Measurements from ENCODE around the gene DYNLRB1.

Gene DYNLRB1

DNA sequence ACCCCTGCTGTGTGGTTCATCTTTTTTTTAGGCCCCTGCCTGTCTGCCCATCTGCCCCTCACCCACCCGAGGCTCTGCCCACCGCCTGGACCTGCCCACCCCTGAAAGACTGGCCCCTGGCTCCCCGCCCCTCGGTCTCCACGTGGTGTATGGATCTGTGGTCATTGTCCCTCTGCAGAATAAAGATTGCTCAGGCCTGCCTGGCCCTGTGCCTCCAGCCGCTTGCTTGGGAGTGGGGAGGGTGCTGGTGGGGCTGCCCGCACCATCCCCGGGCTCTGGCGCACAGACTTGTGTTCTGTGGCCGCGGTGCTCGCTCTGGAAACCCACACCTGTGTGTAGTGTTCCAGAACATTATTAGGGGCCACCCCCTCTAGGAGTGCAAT, 43.9 kb downstream of the DYNLRB1 start:
- Histone ChIP-seq H3K36me3 (ENCODE audit: low read depth) (no peaks in the 10 kb centered on the region), H3K9me3 (ENCODE audit: severe bottlenecking) (no peaks in the 10 kb centered on the region), H3K4me3 (ENCODE audit: severe bottlenecking) (no peak overlapping the region), H3K27ac (ENCODE audit: poor library complexity, severe bottlenecking) (no peak overlapping the region), H3K4me1 (ENCODE audit: insufficient read depth, poor library complexity, severe bottlenecking) (peaks cover 3% of the 10 kb centered on the region), H3K27me3 (ENCODE audit: insufficient read depth, poor library complexity, severe bottlenecking) (no peaks in the 10 kb centered on the region)
- TF ChIP-seq, protein P1, sequence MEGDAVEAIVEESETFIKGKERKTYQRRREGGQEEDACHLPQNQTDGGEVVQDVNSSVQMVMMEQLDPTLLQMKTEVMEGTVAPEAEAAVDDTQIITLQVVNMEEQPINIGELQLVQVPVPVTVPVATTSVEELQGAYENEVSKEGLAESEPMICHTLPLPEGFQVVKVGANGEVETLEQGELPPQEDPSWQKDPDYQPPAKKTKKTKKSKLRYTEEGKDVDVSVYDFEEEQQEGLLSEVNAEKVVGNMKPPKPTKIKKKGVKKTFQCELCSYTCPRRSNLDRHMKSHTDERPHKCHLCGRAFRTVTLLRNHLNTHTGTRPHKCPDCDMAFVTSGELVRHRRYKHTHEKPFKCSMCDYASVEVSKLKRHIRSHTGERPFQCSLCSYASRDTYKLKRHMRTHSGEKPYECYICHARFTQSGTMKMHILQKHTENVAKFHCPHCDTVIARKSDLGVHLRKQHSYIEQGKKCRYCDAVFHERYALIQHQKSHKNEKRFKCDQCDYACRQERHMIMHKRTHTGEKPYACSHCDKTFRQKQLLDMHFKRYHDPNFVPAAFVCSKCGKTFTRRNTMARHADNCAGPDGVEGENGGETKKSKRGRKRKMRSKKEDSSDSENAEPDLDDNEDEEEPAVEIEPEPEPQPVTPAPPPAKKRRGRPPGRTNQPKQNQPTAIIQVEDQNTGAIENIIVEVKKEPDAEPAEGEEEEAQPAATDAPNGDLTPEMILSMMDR (IDR thresholded peaks at IDR 0.05; ENCODE audit: poor library complexity, severe bottlenecking): no peak
- DNase-seq (ENCODE audit: low spot score) (peak; percentile 83), ATAC-seq (ENCODE audit: low read depth) (no peak)

DNA sequence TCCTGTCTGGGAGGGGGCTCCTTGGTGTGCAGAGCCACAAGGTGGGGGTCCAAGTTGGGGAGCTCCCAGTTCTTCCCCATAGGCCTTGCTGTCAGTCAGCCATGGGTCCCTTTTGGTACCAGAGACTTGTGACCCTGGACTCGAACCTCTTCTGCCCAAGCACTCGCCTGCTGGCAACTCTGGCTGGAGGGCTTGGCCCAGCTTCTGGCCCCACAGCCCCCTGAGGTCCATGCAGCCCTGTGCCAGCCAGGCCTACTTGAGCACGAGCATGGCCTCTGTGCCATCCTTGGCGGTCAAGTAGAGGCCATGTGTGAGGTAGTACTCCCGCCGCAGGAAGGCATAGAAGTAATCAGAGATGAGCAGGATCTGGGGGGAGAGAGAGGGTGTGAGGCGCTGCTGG, 44.4 kb downstream of the DYNLRB1 start:
- no peak overlapping the region for H3K4me3 ChIP-seq (ENCODE audit: severe bottlenecking)
- H3K4me1 ChIP-seq (ENCODE audit: insufficient read depth, poor library complexity, severe bottlenecking): peaks cover 3% of the 10 kb centered on the region
- DNase-seq (ENCODE audit: low spot score) (no peak), ATAC-seq (ENCODE audit: low read depth) (no peak)
- no peaks in the 10 kb centered on the region for H3K36me3 ChIP-seq (ENCODE audit: low read depth)
- H3K27ac ChIP-seq (ENCODE audit: poor library complexity, severe bottlenecking): no peak overlapping the region
- H3K9me3 ChIP-seq (ENCODE audit: severe bottlenecking): no peaks in the 10 kb centered on the region
- no peaks in the 10 kb centered on the region for H3K27me3 ChIP-seq (ENCODE audit: insufficient read depth, poor library complexity, severe bottlenecking)
- TF ChIP-seq, protein P1 (IDR thresholded peaks at IDR 0.05; ENCODE audit: poor library complexity, severe bottlenecking): no peak

DNA sequence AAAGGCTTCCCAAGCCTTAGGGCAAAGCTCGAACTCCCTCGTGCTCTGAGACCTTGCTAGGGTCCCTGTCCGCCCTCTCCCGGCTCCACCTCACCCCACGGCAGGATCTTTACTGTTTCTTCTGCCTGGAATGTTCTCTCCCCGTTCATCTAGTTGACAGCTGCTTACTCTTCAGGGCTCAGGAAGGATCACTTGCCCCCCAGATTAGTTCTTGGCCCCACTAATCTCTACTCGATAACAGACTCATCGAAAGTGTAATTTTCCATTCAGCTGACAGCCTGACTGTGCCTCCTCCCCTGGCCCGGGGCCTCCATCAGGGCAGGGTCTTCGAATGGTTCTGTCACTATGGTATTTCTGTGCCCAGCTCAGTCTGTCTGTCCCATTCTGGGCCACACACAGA, 45.4 kb downstream of the DYNLRB1 start:
- ATAC-seq (ENCODE audit: low read depth): no peak
- Histone ChIP-seq H3K4me3 (ENCODE audit: severe bottlenecking) (no peak overlapping the region), H3K9me3 (ENCODE audit: severe bottlenecking) (no peaks in the 10 kb centered on the region), H3K4me1 (ENCODE audit: insufficient read depth, poor library complexity, severe bottlenecking) (peaks cover 3% of the 10 kb centered on the region), H3K27ac (ENCODE audit: poor library complexity, severe bottlenecking) (no peak overlapping the region), H3K36me3 (ENCODE audit: low read depth) (no peaks in the 10 kb centered on the region), H3K27me3 (ENCODE audit: insufficient read depth, poor library complexity, severe bottlenecking) (no peaks in the 10 kb centered on the region)
- TF ChIP-seq, protein P1 (IDR thresholded peaks at IDR 0.05; ENCODE audit: poor library complexity, severe bottlenecking): no peak
- DNase-seq (ENCODE audit: low spot score): no peak

DNA sequence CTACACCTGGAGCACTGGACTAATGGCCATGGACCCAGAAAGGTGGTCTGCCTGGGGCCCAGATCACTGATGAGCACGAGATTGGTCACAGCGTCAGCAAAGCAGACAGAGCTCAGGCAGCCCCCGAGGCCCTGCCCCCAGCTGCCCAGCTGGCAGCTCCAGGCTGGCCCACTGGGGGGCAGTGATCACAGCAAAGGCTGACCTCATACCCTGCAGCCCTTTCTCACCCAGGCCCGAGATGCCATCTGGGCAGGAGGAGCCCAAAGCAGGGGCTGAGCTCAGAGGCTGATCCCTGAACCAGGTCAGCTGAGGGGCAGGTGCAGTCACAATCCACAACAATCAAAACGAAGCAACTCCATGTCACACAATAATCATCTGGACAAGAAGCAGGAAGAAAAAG, 46.4 kb downstream of the DYNLRB1 start:
- Histone ChIP-seq H3K9me3 (ENCODE audit: severe bottlenecking) (no peaks in the 10 kb centered on the region), H3K36me3 (ENCODE audit: low read depth) (no peaks in the 10 kb centered on the region), H3K27me3 (ENCODE audit: insufficient read depth, poor library complexity, severe bottlenecking) (no peaks in the 10 kb centered on the region), H3K27ac (ENCODE audit: poor library complexity, severe bottlenecking) (no peak overlapping the region), H3K4me1 (ENCODE audit: insufficient read depth, poor library complexity, severe bottlenecking) (no peaks in the 10 kb centered on the region), H3K4me3 (ENCODE audit: severe bottlenecking) (no peak overlapping the region)
- DNase-seq (ENCODE audit: low spot score) (no peak), ATAC-seq (ENCODE audit: low read depth) (no peak)
- TF ChIP-seq, protein P1 (IDR thresholded peaks at IDR 0.05; ENCODE audit: poor library complexity, severe bottlenecking): peak; percentile 51

DNA sequence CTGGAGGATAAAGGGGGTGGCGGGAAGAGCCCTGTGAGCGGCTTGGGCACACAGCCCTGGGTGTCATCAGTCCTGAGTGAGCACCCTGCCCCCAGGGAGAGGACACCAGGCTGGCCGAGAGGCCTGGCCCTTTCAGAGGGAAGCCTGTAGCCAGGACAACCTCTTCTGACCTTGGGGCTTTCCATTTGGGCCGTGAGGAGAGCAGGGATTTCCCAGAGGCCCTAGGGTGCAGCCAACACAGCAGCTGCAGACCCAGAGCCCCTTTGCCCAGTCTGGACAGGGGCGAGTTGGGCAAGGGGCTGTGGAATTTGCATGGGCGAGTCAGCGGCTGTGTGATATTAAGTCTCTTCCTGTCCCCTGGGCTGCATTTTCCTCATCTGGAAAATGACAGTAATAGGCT, 48.6 kb downstream of the DYNLRB1 start:
- peaks cover 1% of the 10 kb centered on the region; the same call in 1 of the 2 replicates for H3K36me3 ChIP-seq (ENCODE audit: low read depth)

More for the DNA sequence above, 48.6 kb downstream of the DYNLRB1 start:
- ATAC-seq (ENCODE audit: low read depth) (no peak), DNase-seq (ENCODE audit: low spot score) (no peak)
- TF ChIP-seq, protein P1 (IDR thresholded peaks at IDR 0.05; ENCODE audit: poor library complexity, severe bottlenecking): no peak
- Histone ChIP-seq H3K9me3 (ENCODE audit: severe bottlenecking) (no peaks in the 10 kb centered on the region), H3K27ac (ENCODE audit: poor library complexity, severe bottlenecking) (no peak overlapping the region), H3K4me1 (ENCODE audit: insufficient read depth, poor library complexity, severe bottlenecking) (no peaks in the 10 kb centered on the region), H3K27me3 (ENCODE audit: insufficient read depth, poor library complexity, severe bottlenecking) (no peaks in the 10 kb centered on the region), H3K4me3 (ENCODE audit: severe bottlenecking) (no peak overlapping the region)

All from RWPE2 (cell line).